HG03097 (cell line): Measurements from ENCODE around the gene PAK4.

Experiments used
- ATAC-seq: cut with Tn5 transposase; IDR thresholded peaks from one replicate; pipeline ENCODE4 v1.9.1; 2021; ENCODE audit not compliant: unreplicated experiment, low FRiP score

PAK4 gene

DNA sequence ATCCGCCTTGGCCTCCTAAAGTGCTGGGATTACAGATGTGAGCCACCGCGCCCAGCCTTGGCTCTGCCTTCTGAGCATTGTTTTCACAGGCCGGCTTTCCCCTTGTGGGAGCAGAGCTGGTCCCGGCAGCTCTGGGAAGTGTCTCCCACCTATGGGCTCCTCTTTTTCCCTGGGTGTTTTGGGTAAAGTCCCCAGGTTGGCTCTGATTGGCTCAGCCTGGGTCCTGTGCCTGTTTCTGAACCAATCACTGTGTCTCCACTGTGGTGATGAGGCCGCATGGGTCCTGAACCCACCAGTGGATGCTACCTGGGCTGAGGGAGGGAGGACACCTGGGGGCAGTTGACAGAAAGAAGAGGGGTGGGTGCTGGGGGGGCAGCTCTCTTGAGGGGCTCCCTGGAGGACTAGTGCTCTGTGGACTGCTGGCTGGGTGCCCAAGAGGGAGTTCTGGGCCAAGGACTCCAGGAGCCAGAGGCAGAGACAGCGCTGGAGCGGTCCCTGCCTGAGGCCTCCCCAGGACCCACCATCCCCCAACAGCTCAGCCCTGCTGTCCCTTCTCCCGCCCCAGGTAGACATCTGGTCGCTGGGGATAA lies 51.6 kb downstream of the PAK4 start:
- no peak for ATAC-seq

DNA sequence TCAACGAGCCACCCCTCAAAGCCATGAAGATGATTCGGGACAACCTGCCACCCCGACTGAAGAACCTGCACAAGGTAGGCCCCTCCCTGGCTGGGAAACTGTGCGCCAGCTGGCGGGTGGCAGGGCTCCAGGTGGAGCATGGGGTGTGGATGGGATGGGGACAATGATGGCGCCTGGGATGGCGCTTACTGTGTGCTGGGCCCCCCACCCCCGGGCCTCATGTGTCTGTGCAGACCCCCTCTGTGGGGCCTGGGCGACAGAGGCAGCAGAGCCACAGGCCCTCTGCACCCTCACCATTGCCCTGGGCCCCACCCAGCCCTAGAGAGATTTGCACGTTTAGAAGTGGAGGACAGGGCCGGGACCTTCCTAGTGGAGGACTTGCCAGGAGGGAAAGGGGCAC lies 52.1 kb downstream of the PAK4 start:
- ATAC-seq: no peak

DNA sequence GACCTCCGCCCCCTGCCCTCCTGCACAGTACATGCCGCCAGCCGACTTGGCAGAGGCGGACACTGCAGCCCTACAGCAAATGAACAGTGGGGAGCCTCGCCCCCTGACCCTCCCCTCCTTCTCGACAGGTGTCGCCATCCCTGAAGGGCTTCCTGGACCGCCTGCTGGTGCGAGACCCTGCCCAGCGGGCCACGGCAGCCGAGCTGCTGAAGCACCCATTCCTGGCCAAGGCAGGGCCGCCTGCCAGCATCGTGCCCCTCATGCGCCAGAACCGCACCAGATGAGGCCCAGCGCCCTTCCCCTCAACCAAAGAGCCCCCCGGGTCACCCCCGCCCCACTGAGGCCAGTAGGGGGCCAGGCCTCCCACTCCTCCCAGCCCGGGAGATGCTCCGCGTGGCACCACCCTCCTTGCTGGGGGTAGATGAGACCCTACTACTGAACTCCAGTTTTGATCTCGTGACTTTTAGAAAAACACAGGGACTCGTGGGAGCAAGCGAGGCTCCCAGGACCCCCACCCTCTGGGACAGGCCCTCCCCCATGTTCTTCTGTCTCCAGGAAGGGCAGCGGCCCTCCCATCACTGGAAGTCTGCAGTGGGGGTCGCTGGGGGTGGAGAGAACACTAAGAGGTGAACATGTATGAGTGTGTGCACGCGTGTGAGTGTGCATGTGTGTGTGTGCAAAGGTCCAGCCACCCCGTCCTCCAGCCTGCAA lies 52.9 kb downstream of the PAK4 start:
- ATAC-seq: no peak

DNA sequence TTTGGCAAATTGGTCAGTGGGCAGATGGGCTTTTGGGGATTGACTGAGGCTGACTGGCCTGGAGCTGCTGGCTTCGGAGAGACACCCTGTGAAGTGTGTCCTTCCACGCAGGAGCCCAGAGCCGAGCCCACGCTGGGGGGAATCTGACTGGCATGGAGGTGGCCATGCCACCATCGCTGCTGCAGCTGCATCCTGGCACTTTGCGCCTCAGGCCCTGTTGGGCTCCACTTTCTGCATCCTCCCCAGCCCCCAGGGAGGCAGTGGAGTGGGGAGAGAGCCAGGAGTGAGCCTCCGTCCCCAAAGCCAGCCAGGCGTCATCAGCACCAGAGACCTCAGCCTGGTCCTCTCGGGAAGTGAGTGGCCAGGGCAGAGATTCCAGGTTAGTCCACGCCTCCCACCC lies 54.2 kb downstream of the PAK4 start:
- ATAC-seq: no peak

DNA sequence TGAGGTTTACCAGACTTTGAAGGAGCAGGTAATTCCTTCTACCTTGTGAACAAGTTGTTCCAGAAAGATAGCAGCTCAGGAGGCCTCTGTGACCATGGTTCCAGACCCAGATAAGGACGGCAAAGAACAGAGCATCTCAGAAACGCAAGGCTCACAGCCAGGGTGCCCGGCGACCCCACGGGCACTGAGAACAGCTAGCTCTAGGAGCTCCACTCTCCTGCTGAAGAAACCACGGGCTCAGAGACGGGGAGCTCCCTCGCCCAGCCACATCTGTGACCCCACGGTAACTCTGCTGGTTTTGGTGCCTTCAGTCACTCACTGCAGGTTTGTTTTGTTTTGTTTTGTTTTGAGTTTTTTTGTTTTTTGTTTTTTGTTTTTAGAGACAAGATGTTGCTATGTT lies 55.2 kb downstream of the PAK4 start:
- ATAC-seq: no peak

DNA sequence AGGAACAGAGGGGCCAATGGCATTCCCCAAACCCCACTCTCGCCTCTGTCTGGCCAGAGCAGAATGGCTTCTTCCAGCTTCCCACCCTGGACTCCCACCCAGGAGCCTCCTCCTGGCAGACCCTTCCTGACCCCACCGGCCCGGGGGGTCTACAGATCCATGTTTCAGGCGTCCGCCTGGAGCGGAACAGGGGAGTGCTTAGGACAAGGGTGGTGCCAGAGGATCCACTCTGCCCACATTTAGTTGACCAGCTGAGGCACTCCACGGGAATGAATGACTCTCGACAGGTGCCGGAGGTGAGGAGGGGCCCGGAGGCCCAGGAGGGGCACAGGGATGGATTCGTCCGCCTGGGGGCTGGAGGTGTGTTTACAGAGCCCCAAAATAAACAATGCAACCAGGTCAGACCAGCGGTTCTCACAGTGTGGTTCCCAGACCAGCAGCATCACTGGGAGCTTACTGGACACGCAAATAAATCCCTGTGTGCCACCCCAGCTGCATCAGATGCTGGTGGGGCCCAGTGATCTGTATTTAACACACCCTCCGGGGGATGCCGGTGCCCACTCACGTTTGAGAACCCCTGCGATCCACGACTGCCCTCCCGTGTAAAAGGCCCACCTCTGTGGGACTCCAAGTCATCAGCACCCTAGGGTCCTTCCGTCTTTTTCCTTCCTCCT lies 56.1 kb downstream of the PAK4 start:
- no peak for ATAC-seq

DNA sequence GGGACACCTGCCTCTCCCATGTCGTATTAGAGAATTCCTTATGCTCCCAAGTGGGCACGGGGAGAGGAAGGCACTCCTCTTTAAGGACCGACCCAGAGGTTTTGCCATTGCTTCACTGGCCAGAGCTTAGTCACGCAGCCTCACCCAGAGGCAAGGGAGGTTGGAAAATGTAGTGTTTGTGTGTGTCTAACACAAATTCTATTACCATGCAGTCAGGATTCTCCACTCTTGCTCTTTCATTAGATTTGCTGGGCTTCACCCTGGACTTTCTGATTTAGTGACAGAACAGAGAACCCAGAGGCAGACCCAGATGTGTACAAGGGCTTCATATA lies 56.6 kb downstream of the PAK4 start:
- ATAC-seq: no peak

DNA sequence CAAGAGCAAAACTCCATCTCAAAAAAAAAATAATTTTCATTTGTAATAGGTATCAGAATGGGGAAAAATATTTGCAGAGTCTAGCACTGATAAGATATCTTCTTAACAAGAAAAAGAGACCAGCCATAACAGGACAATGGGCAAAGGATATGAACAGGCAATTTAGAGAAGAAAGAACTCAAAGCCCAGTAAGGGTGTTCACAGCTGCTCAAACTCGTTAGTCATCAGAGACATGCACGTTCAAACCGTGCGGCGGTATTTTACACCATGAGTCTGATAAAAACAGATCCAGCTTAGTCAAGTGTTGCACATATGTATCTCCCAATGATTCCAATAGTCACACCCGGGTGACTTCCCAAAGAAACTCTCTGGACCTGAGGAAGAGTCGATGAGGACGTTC lies 57.5 kb downstream of the PAK4 start:
- ATAC-seq: no peak

GRCh38 chr19:39186391-39186790 lies 60.8 kb downstream of the PAK4 start:
- no peak for ATAC-seq

DNA sequence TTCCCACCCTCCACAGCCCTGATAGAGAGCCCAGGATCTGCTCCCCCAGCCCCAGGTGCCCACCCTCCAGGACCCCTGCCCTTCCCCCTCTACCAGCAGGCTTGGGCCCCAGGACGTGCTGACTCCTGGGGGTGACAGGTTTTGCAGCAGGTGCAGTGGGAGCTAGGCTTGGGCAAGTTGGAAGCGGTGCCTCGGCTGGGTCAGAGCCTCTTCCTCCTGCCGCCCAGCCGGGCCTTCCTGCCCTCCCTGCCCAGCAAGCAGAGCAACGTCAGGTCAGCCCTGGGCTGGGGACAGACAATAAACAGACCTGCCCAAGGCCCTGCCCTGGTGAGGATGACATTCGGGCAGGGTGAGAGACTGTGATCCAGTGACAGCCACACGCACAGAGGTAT lies 62.0 kb downstream of the PAK4 start:
- ATAC-seq: no peak

DNA sequence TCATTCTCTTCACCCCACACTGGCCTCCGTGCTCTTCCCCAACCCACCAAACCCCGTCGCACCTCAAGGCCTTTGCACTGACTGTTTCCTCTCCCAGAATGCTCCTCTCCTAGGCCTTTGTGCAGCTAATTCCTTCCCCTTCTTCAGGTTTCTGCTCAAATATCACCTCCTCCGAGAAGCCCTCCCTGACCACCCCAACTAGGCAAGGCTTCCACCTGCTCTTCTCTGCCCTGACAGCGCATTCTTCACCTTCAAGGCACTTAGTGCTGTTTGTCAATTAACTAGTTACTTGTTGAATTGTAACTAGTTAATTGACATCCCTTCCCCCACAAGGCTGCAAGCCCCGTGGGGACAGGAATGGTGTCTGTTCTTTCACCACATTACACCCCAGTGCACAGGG lies 63.4 kb downstream of the PAK4 start:
- ATAC-seq: no peak

GRCh38 chr19:39190768-39191167 lies 65.2 kb downstream of the PAK4 start:
- no peak for ATAC-seq

GRCh38 chr19:39192846-39193245 lies 67.3 kb downstream of the PAK4 start:
- ATAC-seq: no peak

GRCh38 chr19:39193803-39194202 lies 68.2 kb downstream of the PAK4 start:
- ATAC-seq: no peak

DNA sequence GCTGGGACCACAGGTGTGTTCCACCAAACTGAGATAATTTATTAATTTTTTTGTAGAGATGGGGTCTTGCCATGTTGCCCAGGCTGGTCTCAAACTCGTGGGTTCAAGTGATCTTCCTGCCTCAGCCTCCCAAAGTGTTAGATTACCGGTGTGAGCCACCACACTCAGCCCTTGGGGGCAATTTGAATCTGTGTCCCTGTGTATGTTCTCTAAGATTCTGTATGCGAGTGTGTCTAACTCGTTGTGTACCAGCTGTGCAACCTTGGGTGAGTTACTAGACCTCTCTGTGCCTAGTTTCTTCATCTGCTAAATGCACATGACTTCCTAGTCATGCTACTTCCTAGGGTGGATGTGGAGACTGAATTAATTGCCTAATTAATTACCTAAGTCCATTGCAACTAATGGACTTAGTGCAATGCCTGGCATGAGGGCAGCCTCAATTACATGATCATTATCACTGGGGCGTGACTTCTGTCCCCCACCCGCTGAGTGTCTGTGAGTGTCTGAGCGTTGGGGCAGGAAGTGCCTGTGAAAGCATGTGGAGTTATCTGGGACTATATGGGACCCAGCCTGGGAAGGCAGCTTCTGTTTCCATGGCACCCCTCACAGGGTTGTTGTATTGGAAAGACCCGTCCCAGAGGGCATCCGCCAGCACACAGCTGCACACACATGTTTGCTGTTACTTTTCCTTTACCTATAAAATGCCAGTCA lies 69.4 kb downstream of the PAK4 start:
- no peak for ATAC-seq

GRCh38 chr19:39195755-39196154 lies 70.2 kb downstream of the PAK4 start:
- no peak for ATAC-seq

DNA sequence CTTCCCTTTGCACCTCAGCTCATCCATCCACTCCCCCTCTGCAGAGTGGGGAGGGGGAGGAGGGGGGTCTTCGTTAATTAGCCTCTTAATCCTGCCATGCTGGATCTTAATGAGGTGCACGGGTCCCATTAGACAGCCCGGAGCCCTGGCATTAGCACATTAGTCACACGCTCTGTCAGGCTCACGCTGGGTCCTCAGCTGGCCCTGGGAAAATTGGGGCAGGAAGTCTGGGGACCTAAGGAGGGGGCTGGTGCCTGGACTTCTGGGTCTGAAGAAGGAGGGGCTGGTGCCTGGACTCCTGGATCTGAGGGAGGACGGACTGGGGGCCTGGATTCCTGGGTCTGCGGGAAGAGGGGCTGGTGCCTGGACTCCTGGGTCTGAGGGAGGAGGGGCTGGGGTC lies 70.7 kb downstream of the PAK4 start:
- ATAC-seq: no peak

DNA sequence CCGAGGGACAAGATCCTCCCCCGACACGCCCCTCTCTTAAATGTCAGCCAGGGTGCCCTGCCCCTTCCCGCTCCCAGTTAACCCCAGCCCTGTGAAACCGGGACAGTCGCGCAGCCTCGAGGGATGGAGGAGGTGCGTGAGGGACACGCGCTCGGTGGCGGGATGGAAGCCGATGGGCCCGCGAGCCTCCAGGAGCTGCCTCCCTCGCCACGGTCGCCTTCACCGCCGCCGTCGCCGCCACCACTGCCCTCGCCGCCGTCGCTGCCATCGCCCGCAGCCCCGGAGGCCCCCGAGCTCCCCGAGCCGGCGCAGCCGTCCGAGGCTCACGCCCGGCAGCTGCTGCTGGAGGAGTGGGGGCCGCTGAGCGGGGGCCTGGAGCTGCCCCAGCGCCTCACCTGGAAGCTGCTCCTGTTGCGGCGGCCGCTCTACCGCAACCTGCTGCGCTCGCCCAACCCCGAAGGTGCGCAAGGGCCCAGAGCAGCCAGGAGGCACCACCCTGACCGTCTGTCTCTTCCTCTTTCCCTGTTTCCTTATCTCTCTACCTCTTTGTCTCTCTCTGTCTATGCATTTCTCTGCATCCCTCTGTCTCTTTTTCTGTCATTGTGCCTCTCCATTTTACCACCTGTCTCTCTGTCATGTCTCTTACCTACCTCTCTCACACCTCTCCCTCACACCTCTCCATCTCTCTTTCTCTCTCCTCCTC lies 71.4 kb downstream of the PAK4 start, which contains the start of gene NCCRP1:
Gene NCCRP1, plus strand, starts transcription at position 105 of the 703 bp plus-strand sequence. Its CDS starts 19 bp downstream, at position 124.
- no peak for ATAC-seq

GRCh38 chr19:39197808-39198207 lies 72.2 kb downstream of the PAK4 start:
- no peak for ATAC-seq

GRCh38 chr19:39199025-39199424 lies 73.4 kb downstream of the PAK4 start:
- ATAC-seq: no peak
